Common myeloid progenitor, CD34-positive (primary cell): ENCODE measurements around the gene ACIN1.

Source experiments
- CTCF ChIA-PET: fragments of 350-600 bp; sonication (Branson Sonifier 250); formaldehyde crosslinking; loops from one replicate; lab custom pipeline; 2021; ENCODE audit warnings: antibody characterized with exemption; lab: Charles Lee
- POLR2A ChIA-PET: fragments of 350-600 bp; sonication (Branson Sonifier 250); formaldehyde crosslinking; loops from one replicate; lab custom pipeline; 2021; ENCODE audit warnings: antibody characterized with exemption; lab: Charles Lee
- DNase-seq, 3 donors: peaks; one replicate each; pipeline versions ENCODE4 v3.0.0 to v3.0.0-alpha.2; 2013
- H3K27ac ChIP-seq, 2 experiments: 1 replicate in 1 of 2; 2 replicates in 1 of 2; pipeline ENCODE4 v1.7.0; 2013; ENCODE audit warnings: inconsistent platforms in 2 of 2, low read length in 2 of 2, mild to moderate bottlenecking in 2 of 2, low read depth in 1 of 2, moderate library complexity in 1 of 2; ENCODE audit not compliant: severe bottlenecking in 2 of 2, insufficient read depth in 1 of 2, poor library complexity in 1 of 2
- H3K27me3 ChIP-seq, 5 experiments: replicated peaks in 2 of 5; 1 replicate in 3 of 5; 2 replicates in 2 of 5; pipeline versions ENCODE4 v1.6.1 to v1.7.0; 2013; ENCODE audit warnings: low read length in 4 of 5, mild to moderate bottlenecking in 2 of 5, moderate library complexity in 2 of 5, inconsistent platforms in 1 of 5; ENCODE audit not compliant: insufficient read depth in 5 of 5, control insufficient read depth in 4 of 5
- H3K36me3 ChIP-seq, 4 experiments: 1 replicate in 2 of 4; 2 replicates in 2 of 4; pipeline versions ENCODE4 v1.6.1 to v1.7.0; 2013; ENCODE audit warnings: low read length in 3 of 4, control low read depth in 1 of 4, mild to moderate bottlenecking in 1 of 4; ENCODE audit not compliant: control insufficient read depth in 4 of 4, insufficient read depth in 4 of 4
- H3K4me1 ChIP-seq, 4 experiments: 1 replicate in 3 of 4; 2 replicates in 1 of 4; pipeline versions ENCODE4 v1.6.1 to v1.7.1; 2013; ENCODE audit warnings: low read length in 3 of 4, mild to moderate bottlenecking in 3 of 4, control low read depth in 1 of 4, inconsistent platforms in 1 of 4, moderate library complexity in 1 of 4; ENCODE audit not compliant: control insufficient read depth in 4 of 4, insufficient read depth in 4 of 4; ENCODE audit errors: control extremely low read depth in 1 of 4
- H3K4me3 ChIP-seq, 7 experiments: 1 replicate in 4 of 7; 2 replicates in 3 of 7; pipeline versions ENCODE4 v1.5.1 to v1.7.0; 2013; ENCODE audit warnings: mild to moderate bottlenecking in 7 of 7, low read length in 6 of 7, moderate library complexity in 6 of 7, inconsistent platforms in 2 of 7, low read depth in 2 of 7, control low read depth in 1 of 7; ENCODE audit not compliant: insufficient read depth in 4 of 7, control insufficient read depth in 1 of 7; ENCODE audit errors: extremely low read depth in 1 of 7
- H3K9me3 ChIP-seq, 5 experiments: 1 replicate in 4 of 5; 2 replicates in 1 of 5; pipeline versions ENCODE4 v1.6.1 to v1.7.1; 2013; ENCODE audit warnings: low read length in 4 of 5, mild to moderate bottlenecking in 2 of 5, inconsistent platforms in 1 of 5, low read depth in 1 of 5, moderate library complexity in 1 of 5; ENCODE audit not compliant: control insufficient read depth in 4 of 5, insufficient read depth in 2 of 5; ENCODE audit errors: control extremely low read depth in 1 of 5
- WGBS: methylation state at CpG from one replicate; pipeline ENCODE4 v1.1.5; 2013; ENCODE audit not compliant: insufficient coverage; 5-methylcytosine and 5-hydroxymethylcytosine counted together

The ACIN1 gene

DNA sequence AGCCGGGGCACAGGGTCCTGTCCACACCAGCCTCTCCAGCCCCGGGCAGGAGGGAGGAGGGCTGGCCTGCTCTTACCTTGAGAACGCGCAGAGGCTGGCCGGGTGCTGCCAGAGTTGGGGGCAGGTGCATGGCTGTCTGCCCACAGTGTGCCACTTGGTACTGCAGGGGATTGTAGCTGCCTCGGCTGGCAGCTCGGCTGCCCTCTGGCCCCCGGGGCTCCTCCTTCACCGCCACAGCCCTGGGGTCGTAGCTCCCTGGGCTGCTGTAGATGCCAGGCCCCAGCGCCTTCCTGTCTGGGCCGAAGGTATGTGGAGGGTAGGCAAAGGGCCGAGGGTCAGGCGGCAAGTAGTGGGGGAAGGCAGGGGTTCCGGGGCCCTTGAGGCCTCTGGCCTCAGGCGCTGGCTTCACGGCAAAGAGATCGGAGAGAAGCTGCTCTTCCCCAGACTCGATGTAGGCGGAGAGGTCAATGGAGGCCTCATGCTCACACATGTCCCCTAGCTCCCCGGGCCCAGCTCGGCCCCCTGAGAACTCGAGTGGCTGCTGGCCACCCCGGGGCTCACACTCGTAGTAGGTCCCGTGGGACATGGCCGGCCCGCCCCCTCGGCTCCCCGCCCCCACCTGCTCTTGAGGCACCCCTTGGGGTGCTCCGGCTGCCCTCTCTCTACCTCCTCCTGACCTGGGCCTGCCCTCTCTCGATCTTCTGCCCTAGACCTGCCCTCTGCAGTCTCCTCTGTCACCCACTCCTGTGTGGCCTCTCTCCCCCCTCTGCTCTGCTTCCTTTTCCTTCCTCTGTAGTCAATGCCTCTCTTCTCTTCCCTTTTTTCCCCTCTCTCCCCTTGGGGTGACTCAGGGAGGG is 23.8 kb upstream of the ACIN1 start, which contains the start of gene CEBPE:
CEBPE (minus strand) TSS at position 750 of the 857 bp plus-strand sequence; CDS start at position 586, 164 bp downstream.
- peak within 1 kb of the TSS in 1 of 2 experiments; percentile 68 for H3K27ac ChIP-seq

DNA sequence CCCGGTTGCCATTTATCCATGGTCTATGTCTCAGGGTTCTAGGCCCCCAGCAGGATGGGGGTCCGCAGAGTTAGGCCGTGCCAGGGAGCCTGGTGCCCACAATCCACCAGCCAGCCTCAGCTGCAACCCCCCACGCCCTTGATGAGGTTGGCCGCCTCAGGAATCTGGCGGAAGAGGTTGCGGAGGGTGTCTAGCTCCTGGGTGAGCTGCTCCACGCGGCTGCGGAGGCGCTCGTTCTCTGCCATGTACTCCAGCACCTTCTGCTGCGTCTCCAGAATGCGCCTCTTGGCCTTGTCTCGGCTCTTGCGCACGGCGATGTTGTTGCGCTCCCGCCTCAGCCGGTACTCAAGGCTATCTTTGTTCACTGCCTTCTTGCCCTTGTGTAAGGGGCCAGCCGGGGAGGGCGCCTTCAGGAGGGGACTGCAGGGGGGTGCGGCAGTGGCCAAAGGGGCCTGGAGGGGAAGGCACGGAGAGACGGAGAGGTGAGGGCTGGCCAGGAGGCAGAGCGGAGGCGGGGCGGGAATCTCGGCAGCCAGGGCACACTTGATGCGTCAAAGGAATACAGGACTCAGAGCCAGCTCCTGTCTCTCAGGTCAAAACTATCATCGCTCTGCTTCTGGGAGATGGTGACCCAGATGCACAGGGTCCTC is 22.6 kb upstream of the ACIN1 start:
- Histone ChIP-seq H3K27me3 (no peaks in the 10 kb centered on the region), H3K4me3 (no peak overlapping the region), H3K36me3 (no peaks in the 10 kb centered on the region), H3K9me3 (no peaks in the 10 kb centered on the region), H3K4me1 (peaks cover 2 to 48% (median 40%) of the 10 kb centered on the region in 4 experiments), H3K27ac (no peak overlapping the region)
- CTCF ChIA-PET = interaction anchor here (1.1 to 16.7 kb wide), 4 partner anchors 12 to 63 kb away, joined by 3 to 462 read pairs (median 5); partner anchors contain the start of gene SLC7A8
- POLR2A ChIA-PET = no interaction called here
- 99% methylated on average over 30 of the region's 32 CpGs for WGBS
- no peak for DNase-seq

More for the DNA sequence above, 23.8 kb upstream of the ACIN1 start, which contains the start of gene CEBPE:
- 88% methylated on average over 19 of the region's 32 CpGs for WGBS
- no peaks in the 10 kb centered on the region for H3K27me3 ChIP-seq
- peaks cover 2 to 41% (median 33%) of the 10 kb centered on the region in 4 experiments for H3K4me1 ChIP-seq
- peak in 1 of 3 donors; percentile 28 for DNase-seq
- no peaks in the 10 kb centered on the region for H3K36me3 ChIP-seq
- H3K4me3 ChIP-seq = peak within 1 kb of the TSS in 3 of 7 experiments; percentile 6 to 50 (median 15)
- ChIA-PET POLR2A (no interaction called here), CTCF (interaction anchor here (0.9 to 16.7 kb wide), 7 partner anchors 8 to 261 kb away, joined by 3 to 462 read pairs (median 10); partner anchors contain the start of genes ACIN1, C14orf119 and SLC7A8)
- no peaks in the 10 kb centered on the region for H3K9me3 ChIP-seq

DNA sequence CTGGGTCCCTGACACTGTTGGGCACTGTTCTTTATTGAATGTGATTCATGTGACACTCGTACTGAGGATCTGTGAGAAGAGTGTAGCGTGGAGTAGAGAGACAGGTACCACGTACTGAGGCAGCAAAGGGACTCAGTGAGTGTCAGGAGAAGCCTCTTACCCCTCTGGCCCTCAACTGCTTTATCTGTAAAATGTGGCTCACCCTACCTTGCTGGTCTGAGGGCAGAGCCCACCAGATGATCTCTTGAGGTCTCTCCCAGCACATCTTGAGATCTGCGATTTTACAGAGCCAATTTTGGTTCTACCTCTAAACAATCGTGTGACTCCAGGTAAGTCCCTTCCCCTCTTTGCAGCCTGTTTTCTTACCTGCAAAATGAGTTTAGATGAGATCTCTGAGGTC is 21.0 kb upstream of the ACIN1 start:
- ChIA-PET CTCF (interaction anchor here (16.7 kb wide), 1 partner anchor 64 kb away, joined by 462 read pairs; the partner anchor contains the start of gene SLC7A8), POLR2A (no interaction called here)
- no peak overlapping the region for H3K4me3 ChIP-seq
- no peaks in the 10 kb centered on the region for H3K9me3 ChIP-seq
- H3K27ac ChIP-seq = no peak overlapping the region
- H3K4me1 ChIP-seq = peaks cover 4 to 51% (median 38%) of the 10 kb centered on the region in 4 experiments
- H3K36me3 ChIP-seq = no peaks in the 10 kb centered on the region
- H3K27me3 ChIP-seq = peaks cover 0 to 1% (median 0%) of the 10 kb centered on the region in 5 experiments
- no peak for DNase-seq
- WGBS = 98% methylated on average over 5 of the region's 5 CpGs

DNA sequence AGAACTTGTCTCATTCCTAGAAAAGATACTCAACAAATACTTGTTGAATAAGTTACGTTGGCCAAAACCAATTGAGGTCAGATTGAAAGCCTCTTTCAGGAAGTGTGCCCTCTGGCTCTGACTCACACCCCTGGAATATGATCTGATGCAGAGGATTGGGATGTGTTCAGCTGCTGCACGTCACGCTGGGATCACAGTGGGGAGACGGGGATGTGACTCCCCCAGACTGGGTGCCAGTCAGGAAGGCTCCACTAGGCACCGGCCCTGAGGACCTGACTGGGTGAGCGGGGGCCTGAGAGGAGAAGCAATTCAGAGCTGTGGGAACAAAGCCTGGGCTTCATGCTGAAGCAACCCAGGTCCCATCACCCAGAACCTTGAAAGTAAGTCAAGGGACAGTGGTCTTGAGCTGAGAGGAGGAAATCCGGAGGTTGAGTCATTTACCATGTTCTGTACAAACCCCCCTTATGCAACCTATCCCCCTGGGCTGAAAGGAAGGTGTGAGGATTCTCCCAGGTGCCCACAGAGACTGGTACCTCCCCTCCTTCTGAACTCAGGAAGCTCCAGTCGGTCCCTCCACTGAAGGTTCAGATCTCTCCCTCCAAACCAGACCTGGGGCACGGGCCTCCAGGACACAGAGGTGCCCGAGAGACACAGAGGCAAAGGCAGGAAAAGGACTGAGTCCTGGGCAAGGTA is 20.2 kb upstream of the ACIN1 start:
- no peaks in the 10 kb centered on the region for H3K9me3 ChIP-seq
- H3K27ac ChIP-seq = no peak overlapping the region
- ChIA-PET POLR2A (interaction anchor here (1.0 kb wide), 1 partner anchor 20 kb away, joined by 3 read pairs; the partner anchor contains the start of genes ACIN1 and C14orf119), CTCF (interaction anchor here (0.8 to 16.7 kb wide), 3 partner anchors 37 to 102 kb away, joined by 3 to 462 read pairs (median 200); partner anchors contain the start of gene SLC7A8)
- no peaks in the 10 kb centered on the region for H3K36me3 ChIP-seq
- H3K4me3 ChIP-seq = no peak overlapping the region
- H3K4me1 ChIP-seq = peaks cover 2 to 46% (median 33%) of the 10 kb centered on the region in 4 experiments
- no peak for DNase-seq
- 97% methylated on average over 6 of the region's 10 CpGs for WGBS
- peaks cover 0 to 4% (median 0%) of the 10 kb centered on the region in 5 experiments for H3K27me3 ChIP-seq

DNA sequence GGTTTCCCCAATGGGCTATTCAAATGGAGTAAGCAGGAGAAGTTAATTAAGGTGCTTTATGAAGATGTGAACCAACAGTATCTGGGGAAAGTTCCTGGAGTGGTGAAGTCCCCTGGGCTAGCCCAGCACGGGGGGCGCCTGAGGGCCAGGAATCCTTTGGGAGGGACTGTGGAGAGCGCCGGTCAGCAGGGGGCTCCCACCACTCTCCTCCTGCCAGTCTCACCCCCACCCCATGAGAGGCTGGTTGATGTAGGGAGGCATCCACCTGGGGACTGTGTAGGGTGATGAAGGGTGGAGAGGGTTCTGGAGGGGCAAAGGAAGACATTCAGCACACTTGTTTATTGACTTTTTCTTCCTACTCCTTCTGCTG is 19.7 kb upstream of the ACIN1 start:
- peaks cover 0 to 4% (median 0%) of the 10 kb centered on the region in 5 experiments for H3K27me3 ChIP-seq
- no peak overlapping the region for H3K4me3 ChIP-seq
- no peak for DNase-seq
- 100% methylated on average over 2 of the region's 4 CpGs for WGBS
- ChIA-PET CTCF (interaction anchor here (0.8 to 16.7 kb wide), 4 partner anchors 36 to 103 kb away, joined by 3 to 462 read pairs (median 102); partner anchors contain the start of gene SLC7A8), POLR2A (interaction anchor here (1.0 kb wide), 1 partner anchor 19 kb away, joined by 3 read pairs; the partner anchor contains the start of genes ACIN1 and C14orf119)
- no peaks in the 10 kb centered on the region for H3K9me3 ChIP-seq
- no peaks in the 10 kb centered on the region for H3K36me3 ChIP-seq
- peaks cover 2 to 41% (median 27%) of the 10 kb centered on the region in 4 experiments for H3K4me1 ChIP-seq
- H3K27ac ChIP-seq = no peak overlapping the region

DNA sequence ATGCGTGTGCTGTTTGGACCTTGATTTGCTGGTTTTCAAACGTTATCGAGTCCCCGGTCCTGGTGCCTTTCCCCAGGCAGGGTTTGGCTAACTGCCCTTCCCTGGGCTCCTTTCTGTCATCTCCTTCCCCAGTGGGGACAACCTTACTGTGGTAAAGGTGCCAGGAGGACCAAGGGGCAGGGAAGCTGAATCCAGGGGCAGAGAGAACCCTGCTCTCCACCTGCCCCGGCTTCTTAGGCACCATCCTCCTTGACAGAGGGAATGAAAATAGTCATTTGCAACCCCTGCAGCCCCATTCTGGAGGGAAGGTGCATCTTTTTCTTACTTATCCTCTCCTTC is 19.2 kb upstream of the ACIN1 start:
- Histone ChIP-seq H3K4me3 (no peak overlapping the region), H3K4me1 (peaks cover 2 to 35% (median 22%) of the 10 kb centered on the region in 4 experiments), H3K27me3 (peaks cover 0 to 4% (median 0%) of the 10 kb centered on the region in 5 experiments), H3K27ac (no peak overlapping the region), H3K36me3 (no peaks in the 10 kb centered on the region), H3K9me3 (no peaks in the 10 kb centered on the region)
- ChIA-PET CTCF (interaction anchor here (0.9 to 8.1 kb wide), 4 partner anchors 10 to 73 kb away, joined by 3 to 200 read pairs (median 4); no protein-coding TSS in a partner anchor), POLR2A (no interaction called here)
- no peak for DNase-seq
- WGBS = 93% methylated on average over 5 of the region's 5 CpGs
